Measurements from ENCODE around the gene CLOCK. TPM values are rescaled to one million over a fixed set of nuclear protein-coding genes. Genes with fewer than 3 reads are reported as not detected.

CLOCK gene
- polyA plus RNA-seq, 1 of the 3 experiments (the other 2 are of a cell fraction) = 4.2 TPM

DNA sequence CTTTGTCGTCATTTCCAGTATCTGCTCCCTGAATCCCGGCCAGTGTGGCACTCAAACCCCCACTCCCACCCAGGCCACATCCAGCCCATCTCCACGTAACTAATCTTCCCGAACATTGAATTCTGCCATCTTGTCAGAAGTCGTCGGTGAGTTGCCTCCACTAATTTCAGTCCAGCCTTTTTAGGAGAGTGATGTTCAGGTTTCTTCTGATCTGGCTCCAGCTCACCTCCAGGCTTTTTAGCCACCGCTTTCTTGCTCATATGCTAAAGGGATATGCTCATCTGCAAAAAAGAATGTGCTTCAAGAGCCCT is 149.6 kb downstream of the CLOCK start:
- TF ChIP-seq JUND (IDR thresholded peaks at IDR 0.05) = no peak
- no peak for TF ChIP-seq IRF3 (IDR thresholded peaks at IDR 0.05; ENCODE audit: low read depth, low read length)
- peak; percentile 45; the same call in 1 of the 2 replicates for TF ChIP-seq MXI1 (IDR thresholded peaks at IDR 0.05; ENCODE audit: low read depth, low read length)
- no peak for TF ChIP-seq GATA2 (CRISPR knock-in tag; IDR thresholded peaks at IDR 0.05)

GRCh38 chr4:55396308-55397125 is 150.2 kb downstream of the CLOCK start:
- peaks cover 0 to 5% of the 10 kb centered on the region in 2 experiments; a peak in 2 of 4 replicates for H3K4me1 ChIP-seq (ENCODE audit: control insufficient read depth in 1 of 2, insufficient read depth in 2 of 2, low read depth in 1 of 2, low read length in 1 of 2)
- CTCF ChIA-PET = interaction anchor here (2.4 kb wide), 1 partner anchor 50 kb away, joined by 12 read pairs; the partner anchor contains the start of gene SRD5A3
- H3K9me2 ChIP-seq = no peaks in the 10 kb centered on the region
- peak overlapping the region; percentile 98 for H3K9ac ChIP-seq
- peaks cover 12 to 26% of the 10 kb centered on the region in 2 experiments for H3K36me3 ChIP-seq (replicated peaks in 1 of 2; ENCODE audit: control insufficient read depth in 1 of 2, insufficient read depth in 2 of 2, low read length in 1 of 2)
- under 1% methylated on average over 15 of the region's 41 CpGs for WGBS (ENCODE audit: low lambda C conversion rate)
- peak overlapping the region; percentile 99 for H3K4me2 ChIP-seq
- H4K20me1 ChIP-seq (ENCODE audit: insufficient read depth) = peaks cover 44% of the 10 kb centered on the region
- H2AFZ ChIP-seq (ENCODE audit: low read depth) = no peak overlapping the region; the same call in 1 of the 2 replicates
- no peaks in the 10 kb centered on the region for H3K27me3 ChIP-seq (ENCODE audit: insufficient read depth)
- peaks cover 55% of the 10 kb centered on the region for H3K79me2 ChIP-seq (ENCODE audit: insufficient read depth)
- POLR2A ChIA-PET = interaction anchor here (0.5 to 2.3 kb wide), 9 partner anchors 9 to 1131 kb away, joined by 3 to 8 read pairs (median 4); partner anchors contain the start of genes CLOCK and SRD5A3
- peak overlapping the region; percentile 81 to 90 for H3K4me3 ChIP-seq (ENCODE audit: low read depth in 2 of 2, low read length in 1 of 2)
- TF ChIP-seq EP300 (IDR thresholded peaks at IDR 0.05; ENCODE audit: borderline replicate concordance in 1 of 2, low read depth in 1 of 2, low read length in 1 of 2) (0 out of 4 replicates have a peak, but pooled peaks of 1 of the 2 experiments have one; percentile 11), MXI1 (IDR thresholded peaks at IDR 0.05; ENCODE audit: low read depth, low read length) (peak; percentile 53; the same call in 1 of the 2 replicates), REST (IDR thresholded peaks at IDR 0.05; ENCODE audit: low read depth, low read length) (no peak), SIN3A (IDR thresholded peaks at IDR 0.05; ENCODE audit: borderline replicate concordance, low read depth, low read length) (peak; percentile 7; the same call in 1 of the 2 replicates)
- H3F3A ChIP-seq (replicated peaks; ENCODE audit: insufficient read depth) = peaks cover 11% of the 10 kb centered on the region
- H3K27ac ChIP-seq (ENCODE audit: low read depth in 2 of 2, low read length in 1 of 2) = peak overlapping the region; percentile 86 to 89
- peak; percentile 79 for DNase-seq
- no peaks in the 10 kb centered on the region for H3K9me3 ChIP-seq

More for the DNA sequence above, 149.6 kb downstream of the CLOCK start:
- Histone ChIP-seq H3K4me1 (ENCODE audit: control insufficient read depth in 1 of 2, insufficient read depth in 2 of 2, low read depth in 1 of 2, low read length in 1 of 2) (peaks cover 0 to 5% of the 10 kb centered on the region in 2 experiments; a peak in 2 of 4 replicates), H3K9me3 (no peaks in the 10 kb centered on the region), H3K27me3 (ENCODE audit: insufficient read depth) (no peaks in the 10 kb centered on the region), H4K20me1 (ENCODE audit: insufficient read depth) (peaks cover 48% of the 10 kb centered on the region), H3F3A (replicated peaks; ENCODE audit: insufficient read depth) (peaks cover 11% of the 10 kb centered on the region), H3K4me2 (peak overlapping the region; percentile 99), H2AFZ (ENCODE audit: low read depth) (no peak overlapping the region), H3K36me3 (replicated peaks in 1 of 2; ENCODE audit: control insufficient read depth in 1 of 2, insufficient read depth in 2 of 2, low read length in 1 of 2) (peaks cover 13 to 30% of the 10 kb centered on the region in 2 experiments), H3K27ac (ENCODE audit: low read depth in 2 of 2, low read length in 1 of 2) (peak overlapping the region; percentile 86 to 89), H3K4me3 (ENCODE audit: low read depth in 2 of 2, low read length in 1 of 2) (peak overlapping the region; percentile 81 to 90), H3K79me2 (ENCODE audit: insufficient read depth) (peaks cover 60% of the 10 kb centered on the region), H3K9ac (peak overlapping the region; percentile 98), H3K9me2 (no peaks in the 10 kb centered on the region)
- DNase-seq = peak; percentile 57
- ChIA-PET CTCF (interaction anchor here (2.4 kb wide), 1 partner anchor 51 kb away, joined by 12 read pairs; the partner anchor contains the start of gene SRD5A3), POLR2A (interaction anchor here (0.7 kb wide), 1 partner anchor 23 kb away, joined by 3 read pairs; no protein-coding TSS in a partner anchor)
- 4% methylated on average over 7 of the region's 7 CpGs for WGBS (ENCODE audit: low lambda C conversion rate)
